MCF 10A (cell line): ENCODE results near the gene ODAD3. TPM values are rescaled to one million over a fixed set of nuclear protein-coding genes. Genes with fewer than 3 reads are reported as not detected.
A peak's percentile ranks its signal among the peaks of the same experiment; 100 is the strongest.

Source experiments
- BruUV-seq: library from RNA; stranded (reverse); fragments of 400-500 nt; replicated peaks from 2 replicates; lab custom pipeline; 2021; lab: Mats Ljungman, UMichigan
- CTCF ChIA-PET: fragments of 300-600 bp; sonication (Branson Sonifier 250); formaldehyde crosslinking; extraction: SDS; loops from one replicate; lab custom pipeline; 2021; ENCODE audit warnings: antibody characterized with exemption, inconsistent platforms; lab: Yijun Ruan, JAX
- POLR2A ChIA-PET: fragments of 300-600, 350-650 bp; sonication (Branson Sonifier 250); formaldehyde crosslinking; extraction: SDS; loops from one replicate; lab custom pipeline; 2020; ENCODE audit warnings: antibody characterized with exemption, inconsistent platforms; lab: Yijun Ruan, JAX
- DNase-seq: peaks from one replicate; pipeline ENCODE4 v3.0.0-alpha.2; 2018; ENCODE audit not compliant: unreplicated experiment
- H3K27ac Mint-ChIP-seq: one replicate; pipeline ENCODE4 v1.8.0; 2022; ENCODE audit warnings: mild to moderate bottlenecking, low read depth, mixed read lengths; ENCODE audit not compliant: unreplicated experiment
- H3K27me3 Mint-ChIP-seq: one replicate; pipeline ENCODE4 v1.8.0; 2022; ENCODE audit warnings: mixed read lengths; ENCODE audit not compliant: insufficient read depth, unreplicated experiment
- H3K36me3 Mint-ChIP-seq: one replicate; pipeline ENCODE4 v1.8.0; 2022; ENCODE audit warnings: mild to moderate bottlenecking, moderate library complexity, mixed read lengths; ENCODE audit not compliant: insufficient read depth, unreplicated experiment
- H3K4me1 Mint-ChIP-seq: one replicate; pipeline ENCODE4 v1.8.0; 2022; ENCODE audit warnings: mixed read lengths; ENCODE audit not compliant: insufficient read depth, unreplicated experiment
- H3K4me3 Mint-ChIP-seq: one replicate; pipeline ENCODE4 v1.8.0; 2022; ENCODE audit warnings: mild to moderate bottlenecking, moderate library complexity, mixed read lengths; ENCODE audit not compliant: unreplicated experiment
- H3K9me3 Mint-ChIP-seq: one replicate; pipeline ENCODE4 v1.8.0; 2022; ENCODE audit warnings: mixed read lengths; ENCODE audit not compliant: unreplicated experiment
- CTCF ChIP-seq: fragments of 200-600 bp; IDR thresholded peaks from one replicate; pipeline ENCODE4 v1.8.0; 2022; ENCODE audit warnings: antibody characterized with exemption, mild to moderate bottlenecking; ENCODE audit not compliant: unreplicated experiment
- intact Hi-C: fragments of 100-400 bp; cut with micrococcal nuclease; formaldehyde crosslinking; loops from 2 replicates; pipeline ENCODE4 v1.14.1; 2022
- total RNA-seq: library from RNA; stranded (reverse); gene quantifications from 2 replicates; pipeline ENCODE4 v1.2.3, GENCODE V29; 2022

Gene ODAD3
- total RNA-seq, 1 experiment from 2014 or later, result 0.30 TPM

DNA sequence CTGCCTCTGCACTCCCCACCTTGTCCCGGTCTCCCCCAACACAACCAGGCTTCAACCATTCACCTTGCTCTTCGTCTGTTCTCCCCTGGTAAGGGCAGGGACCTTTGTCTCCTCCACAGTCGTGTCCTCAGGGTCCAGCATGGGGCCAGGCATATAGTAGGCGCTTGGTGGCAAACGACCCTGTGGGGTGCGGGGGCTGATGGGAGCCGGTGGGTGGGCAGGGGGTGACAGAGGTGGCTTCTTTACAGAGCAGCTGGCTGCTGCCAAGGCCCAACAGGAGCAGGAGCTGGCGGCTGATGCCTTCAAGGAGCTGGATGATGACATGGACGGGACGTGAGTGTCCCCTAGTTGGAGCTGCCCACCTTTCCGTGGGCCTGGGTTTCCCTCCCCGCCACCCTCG is 10.2 kb upstream of the ODAD3 start:
- Mint-ChIP-seq H3K27me3 (no peaks in the 10 kb centered on the region), H3K4me1 (peaks cover 5% of the 10 kb centered on the region), H3K36me3 (peaks cover 46% of the 10 kb centered on the region), H3K27ac (peak overlapping the region; percentile 87), H3K9me3 (no peaks in the 10 kb centered on the region), H3K4me3 (no peak overlapping the region)
- no peak for DNase-seq
- CTCF ChIA-PET, result interaction anchor here (0.6 to 2.3 kb wide), 4 partner anchors 64 to 745 kb away, joined by 3 to 6 read pairs (median 4); no protein-coding TSS in a partner anchor
- BruUV-seq, result no TSS peak
- intact Hi-C loops, result loop anchor here (10.0 kb wide), 1 partner anchor 310 kb away; no protein-coding TSS in a partner anchor
- POLR2A ChIA-PET, result no interaction called here
- TF ChIP-seq CTCF, result no peak

- no TSS peak for BruUV-seq
- no peaks in the 10 kb centered on the region for H3K9me3 Mint-ChIP-seq
- H3K4me3 Mint-ChIP-seq, result no peak overlapping the region
- CTCF ChIA-PET, result interaction anchor here (0.6 to 2.3 kb wide), 7 partner anchors 16 to 150 kb away, joined by 3 to 10 read pairs (median 4); no protein-coding TSS in a partner anchor
- intact Hi-C loops, result loop anchor here (10.0 kb wide), 1 partner anchor 309 kb away; no protein-coding TSS in a partner anchor
- peak overlapping the region; percentile 49 for H3K27ac Mint-ChIP-seq
- peaks cover 55% of the 10 kb centered on the region for H3K36me3 Mint-ChIP-seq
- peak; percentile 18 for DNase-seq
- TF ChIP-seq CTCF, result no peak
- H3K27me3 Mint-ChIP-seq, result no peaks in the 10 kb centered on the region
- POLR2A ChIA-PET, result interaction anchor here (0.6 to 1.8 kb wide), 7 partner anchors 8 to 1219 kb away, joined by 3 to 8 read pairs (median 3); partner anchors contain the start of genes ECSIT and ELOF1
- H3K4me1 Mint-ChIP-seq, result peaks cover 5% of the 10 kb centered on the region
These were observed 9.1 kb upstream of the ODAD3 start for GRCh38 chr19:11444059-11444458.

DNA sequence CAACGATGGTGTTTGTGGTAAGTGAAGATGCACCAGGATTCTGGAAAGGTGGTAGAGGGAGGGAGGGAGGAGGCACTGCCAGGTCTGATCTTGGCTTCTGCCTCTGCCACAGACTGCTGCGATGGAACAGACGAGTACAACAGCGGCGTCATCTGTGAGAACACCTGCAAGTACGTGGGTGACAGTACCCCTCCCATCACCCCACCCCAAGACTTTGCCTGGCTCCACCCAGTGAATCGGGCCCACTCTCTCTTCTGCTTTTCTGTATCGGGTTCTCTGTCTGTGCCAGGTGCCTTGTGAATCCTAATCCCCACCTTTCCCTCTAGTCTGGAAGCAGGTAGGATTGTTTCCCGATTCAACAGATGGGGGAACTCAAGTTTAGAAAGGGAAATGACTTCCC is 3.0 kb upstream of the ODAD3 start:
- Mint-ChIP-seq H3K4me3 (peak overlapping the region; percentile 100), H3K27me3 (no peaks in the 10 kb centered on the region), H3K36me3 (peaks cover 63% of the 10 kb centered on the region), H3K27ac (no peak overlapping the region), H3K4me1 (peaks cover 5% of the 10 kb centered on the region), H3K9me3 (no peaks in the 10 kb centered on the region)
- DNase-seq, result no peak
- BruUV-seq, result TSS peak; percentile 16
- ChIA-PET CTCF (interaction anchor here (0.7 to 1.0 kb wide), 3 partner anchors 9 to 191 kb away, joined by 3 read pairs; no protein-coding TSS in a partner anchor), POLR2A (no interaction called here)
- no peak for TF ChIP-seq CTCF
- intact Hi-C loops, result no loop called here

DNA sequence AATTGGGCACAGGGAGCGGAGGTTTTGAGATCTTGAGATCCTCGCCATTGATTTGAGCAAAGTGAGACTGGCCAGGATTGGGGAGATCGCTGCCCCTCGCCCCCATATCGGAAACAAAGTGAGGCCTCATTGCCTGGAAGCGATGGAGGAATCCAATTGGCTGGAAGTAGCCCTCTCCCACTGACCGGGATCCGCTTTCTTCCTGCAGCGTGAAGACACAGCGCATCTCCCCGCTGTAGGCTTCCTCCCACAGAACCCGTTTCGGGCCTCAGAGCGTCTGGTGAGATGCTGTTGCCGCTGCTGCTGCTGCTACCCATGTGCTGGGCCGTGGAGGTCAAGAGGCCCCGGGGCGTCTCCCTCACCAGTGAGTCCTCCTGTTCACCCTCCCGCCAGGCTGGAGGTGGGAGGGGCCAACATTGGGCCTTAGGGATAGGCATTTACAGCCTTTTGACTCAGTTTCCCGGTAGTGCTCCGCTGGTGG is 952 bp upstream of the ODAD3 start:
- intact Hi-C loops, result loop anchor here (2.0 kb wide), 1 partner anchor 55 kb away; no protein-coding TSS in a partner anchor
- Mint-ChIP-seq H3K4me1 (peaks cover under 1% of the 10 kb centered on the region), H3K27ac (peak overlapping the region; percentile 96), H3K4me3 (peak overlapping the region; percentile 100), H3K27me3 (no peaks in the 10 kb centered on the region), H3K36me3 (peaks cover 42% of the 10 kb centered on the region), H3K9me3 (no peaks in the 10 kb centered on the region)
- ChIA-PET POLR2A (interaction anchor here (0.6 to 1.7 kb wide), 18 partner anchors 16 to 563 kb away, joined by 3 to 12 read pairs (median 4); partner anchors contain the start of genes CCDC159, ECSIT, ELOF1 and LDLR), CTCF (interaction anchor here (0.6 to 1.5 kb wide), 10 partner anchors 9 to 504 kb away, joined by 3 to 6 read pairs (median 3); partner anchors contain the start of gene SWSAP1)
- DNase-seq, result no peak
- BruUV-seq, result TSS peak; percentile 68
- no peak for TF ChIP-seq CTCF
